ENCODE results near the gene TIMM23.
A peak's percentile ranks its signal among the peaks of the same experiment; 100 is the strongest.
"Not testable (repeated sequence)": the region's sequence is repeated elsewhere in the genome, so short reads cannot be mapped to it uniquely, and the experiment has no call there.

The TIMM23 gene

DNA sequence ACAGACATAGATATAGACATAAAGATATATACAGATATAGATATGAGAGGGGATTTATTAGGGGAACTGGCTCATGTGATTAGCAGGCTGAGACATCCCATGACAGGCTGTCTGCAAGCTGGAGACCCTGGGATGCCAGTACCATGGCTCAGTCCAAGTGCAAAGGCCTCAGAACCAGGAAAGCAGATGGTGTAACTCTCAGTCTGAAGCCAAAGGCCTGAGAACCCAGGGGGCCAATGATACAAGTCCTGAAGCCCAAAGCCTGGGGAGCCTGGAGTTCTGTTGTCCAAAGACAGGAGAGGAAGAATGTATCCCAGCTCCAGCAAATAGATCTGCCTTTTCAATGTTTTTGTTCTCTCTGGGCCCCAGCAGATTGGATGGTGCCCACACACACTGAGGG lies 52.7 kb downstream of the TIMM23 start:
- DNase-seq (ENCODE audit: low spot score): no peak

DNA sequence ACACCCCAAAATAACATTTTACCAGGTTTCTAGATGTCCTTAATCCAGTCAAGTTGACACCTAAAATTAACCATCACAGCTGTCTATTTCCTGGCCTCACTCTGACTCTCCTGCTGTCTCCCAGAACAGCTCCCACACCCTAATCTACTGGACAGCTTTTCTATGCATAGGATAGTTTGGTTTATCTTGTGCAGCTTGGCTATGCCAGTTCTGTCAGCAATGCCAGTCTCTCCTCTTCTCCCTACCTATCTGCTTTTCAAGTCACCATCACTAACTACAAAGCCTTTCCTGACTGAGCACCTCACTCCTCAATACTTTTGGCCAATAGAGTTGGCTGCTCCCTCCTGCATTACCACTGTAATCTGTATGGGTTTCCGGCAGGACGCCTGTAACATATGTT lies 53.1 kb downstream of the TIMM23 start:
- no peak for DNase-seq (ENCODE audit: low spot score)

DNA sequence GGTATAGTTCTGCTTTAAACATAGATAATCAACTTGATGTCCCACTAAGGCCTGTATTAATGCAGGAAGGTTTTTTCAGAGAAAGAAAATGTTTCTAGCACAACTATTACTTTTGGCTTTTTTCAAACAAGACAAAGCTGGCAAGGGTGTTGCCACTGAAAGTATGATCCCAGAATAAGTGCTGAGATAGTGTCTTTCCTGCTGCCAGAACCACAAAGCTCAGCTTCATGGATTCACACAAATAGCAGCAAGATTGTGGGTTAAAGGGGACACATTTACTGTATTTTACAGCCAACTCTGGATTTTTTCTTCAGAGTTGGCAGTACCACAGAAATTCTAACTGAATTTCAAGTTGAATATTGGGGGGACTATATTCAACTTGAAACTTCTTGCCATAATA lies 53.8 kb downstream of the TIMM23 start:
- DNase-seq (ENCODE audit: low spot score): no peak

GRCh38 chr10:46028584-46029460 lies 56.5 kb downstream of the TIMM23 start:
- DNase-seq (ENCODE audit: low spot score): peak; percentile 50

DNA sequence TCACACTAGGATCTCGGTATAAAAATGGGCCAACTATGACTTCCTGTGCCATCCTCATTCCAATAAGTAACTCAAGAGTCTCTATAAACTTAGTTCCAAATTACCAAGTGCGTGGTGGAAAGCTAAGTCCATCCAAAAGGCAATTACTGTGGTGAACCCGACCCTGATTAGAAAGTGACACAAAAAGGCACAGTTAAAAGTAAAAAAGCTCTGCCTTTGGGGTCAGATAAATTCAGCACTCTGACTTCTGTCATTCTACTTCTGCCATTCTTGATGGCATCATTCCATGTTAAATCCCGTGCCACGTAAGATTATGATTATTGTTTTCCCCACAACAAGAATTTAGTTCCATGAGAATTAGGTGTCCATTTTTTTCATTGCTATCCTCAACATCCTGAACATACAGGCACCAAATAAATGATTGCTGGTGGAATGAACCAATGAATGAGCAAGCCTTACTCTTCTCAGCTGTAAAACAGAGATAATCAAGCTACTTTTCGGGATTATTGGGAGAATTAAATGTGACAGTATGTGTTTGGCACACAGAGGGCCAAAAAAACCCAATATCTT lies 57.3 kb downstream of the TIMM23 start:
- no peak for DNase-seq (ENCODE audit: low spot score)

GRCh38 chr10:46030091-46030937 lies 58.0 kb downstream of the TIMM23 start, which contains the start of gene NCOA4:
Gene NCOA4, minus strand, starts transcription at chr10:46030623. Its CDS starts 13,943 bp downstream, at chr10:46016680.
- peak; percentile 77 for DNase-seq (ENCODE audit: low spot score)

GRCh38 chr10:46031648-46032532 lies 59.6 kb downstream of the TIMM23 start:
- DNase-seq (ENCODE audit: low spot score): peak; percentile 47

GRCh38 chr10:46033602-46034011 lies 61.3 kb downstream of the TIMM23 start:
- no peak for DNase-seq (ENCODE audit: low spot score)

DNA sequence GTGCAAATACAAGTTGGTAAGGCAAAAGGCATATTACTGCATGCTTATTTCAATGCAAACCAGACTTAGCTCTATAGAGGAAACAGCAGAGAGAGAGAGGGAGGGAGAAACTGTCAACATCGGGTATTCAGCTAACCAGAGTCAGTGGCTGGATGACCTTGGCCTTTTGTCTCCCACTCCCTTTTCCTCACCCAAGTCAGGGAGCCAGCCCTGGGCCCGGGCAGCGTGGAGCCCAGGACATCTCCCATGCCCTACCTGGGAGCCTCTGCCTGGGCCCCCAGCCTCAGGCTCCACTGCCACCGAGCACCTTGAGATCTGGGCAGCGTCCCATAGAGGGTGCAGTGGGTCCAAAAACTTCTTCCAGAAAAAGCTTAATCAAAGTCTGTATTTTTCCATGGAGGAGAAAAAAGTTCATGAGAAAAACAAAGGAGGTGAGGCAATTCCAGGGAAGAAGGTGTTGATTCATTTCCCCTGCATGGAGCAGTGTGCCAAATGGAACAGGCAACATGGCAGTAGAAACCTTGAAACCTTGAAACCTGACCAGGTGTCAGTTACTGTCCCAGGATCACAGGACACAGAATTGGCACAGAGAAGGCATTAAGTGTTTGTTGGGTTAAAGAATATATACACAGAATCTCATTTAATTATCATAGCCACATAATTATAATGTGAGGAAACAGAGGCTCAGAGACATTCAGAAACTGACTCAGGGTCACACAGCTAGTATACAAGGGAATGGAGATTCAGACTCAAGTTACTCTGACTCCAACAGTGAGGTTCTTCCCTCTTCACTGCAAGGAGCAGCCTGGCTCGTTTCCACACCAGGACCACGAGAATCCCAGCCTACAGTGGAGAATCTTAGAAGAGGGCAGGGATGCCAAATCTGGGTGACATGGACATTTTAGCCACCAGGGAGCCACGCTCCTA lies 63.9 kb downstream of the TIMM23 start:
- DNase-seq (ENCODE audit: low spot score): no peak

GRCh38 chr10:46037107-46037825 lies 65.0 kb downstream of the TIMM23 start:
- DNase-seq (ENCODE audit: low spot score): no peak

DNA sequence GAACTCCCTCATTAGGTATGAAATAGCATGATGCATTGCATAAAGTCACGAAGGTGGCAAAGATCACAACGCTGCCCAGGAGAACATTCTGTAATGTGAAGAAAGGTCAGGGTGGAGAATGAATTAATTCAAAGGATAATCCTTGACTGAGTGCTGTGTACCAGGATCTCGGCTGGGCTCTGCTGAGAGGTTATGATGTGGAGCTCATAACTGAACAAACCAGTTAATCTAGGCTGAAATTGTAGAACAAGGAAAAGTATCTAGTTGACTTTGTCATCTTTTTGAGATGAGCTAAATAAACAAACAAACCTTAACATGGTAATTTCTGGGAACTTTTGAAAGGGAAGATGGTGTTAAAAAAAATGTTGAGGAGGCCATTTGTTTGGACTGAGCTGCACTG lies 67.7 kb downstream of the TIMM23 start:
- no peak for DNase-seq (ENCODE audit: low spot score)

GRCh38 chr10:46042527-46042926 lies 70.2 kb downstream of the TIMM23 start:
- no peak for DNase-seq (ENCODE audit: low spot score)

DNA sequence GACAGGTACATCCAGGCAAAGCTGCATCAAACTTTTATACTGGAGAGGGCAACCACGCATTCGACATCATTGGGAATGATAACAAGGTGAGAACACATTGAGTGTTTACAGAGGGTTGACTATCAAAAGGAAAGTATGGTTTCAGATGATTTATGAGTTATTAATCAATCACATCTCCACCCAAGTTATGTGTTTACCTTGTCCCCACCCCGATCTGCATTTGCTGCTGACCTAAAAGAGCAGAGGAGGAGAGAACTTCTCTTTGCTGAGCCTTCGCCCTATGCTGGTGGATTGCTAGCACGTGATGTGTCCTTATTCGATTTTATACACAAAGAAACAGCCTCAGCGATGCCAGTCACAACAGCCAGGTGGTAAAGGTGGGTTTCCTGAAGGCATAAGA lies 74.0 kb downstream of the TIMM23 start, which contains the start of gene MSMB:
Gene MSMB, minus strand, starts transcription at position 9 of the 400 bp plus-strand sequence. CDS start 32 bp downstream, outside the sequence.
- no peak for DNase-seq (ENCODE audit: low spot score)

- DNase-seq (ENCODE audit: low spot score): no peak
These were observed 75.9 kb downstream of the TIMM23 start for GRCh38 chr10:46048152-46048551.

DNA sequence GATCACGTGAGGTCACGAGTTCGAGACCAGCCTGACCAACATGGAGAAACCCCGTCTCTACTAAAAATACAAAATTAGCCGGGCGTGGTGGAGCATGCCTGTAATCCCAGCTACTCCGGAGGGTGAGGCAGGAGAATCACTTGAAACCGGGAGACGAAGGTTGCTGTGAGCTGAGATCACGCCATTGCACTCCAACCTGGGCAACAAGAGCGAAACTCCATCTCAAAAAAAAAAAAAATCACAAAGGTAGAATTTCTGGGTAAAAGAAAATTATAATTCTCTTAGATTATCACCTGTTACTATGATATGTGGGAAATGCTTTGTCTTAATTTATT lies 77.2 kb downstream of the TIMM23 start:
- DNase-seq (ENCODE audit: low spot score): not testable (repeated sequence)

DNA sequence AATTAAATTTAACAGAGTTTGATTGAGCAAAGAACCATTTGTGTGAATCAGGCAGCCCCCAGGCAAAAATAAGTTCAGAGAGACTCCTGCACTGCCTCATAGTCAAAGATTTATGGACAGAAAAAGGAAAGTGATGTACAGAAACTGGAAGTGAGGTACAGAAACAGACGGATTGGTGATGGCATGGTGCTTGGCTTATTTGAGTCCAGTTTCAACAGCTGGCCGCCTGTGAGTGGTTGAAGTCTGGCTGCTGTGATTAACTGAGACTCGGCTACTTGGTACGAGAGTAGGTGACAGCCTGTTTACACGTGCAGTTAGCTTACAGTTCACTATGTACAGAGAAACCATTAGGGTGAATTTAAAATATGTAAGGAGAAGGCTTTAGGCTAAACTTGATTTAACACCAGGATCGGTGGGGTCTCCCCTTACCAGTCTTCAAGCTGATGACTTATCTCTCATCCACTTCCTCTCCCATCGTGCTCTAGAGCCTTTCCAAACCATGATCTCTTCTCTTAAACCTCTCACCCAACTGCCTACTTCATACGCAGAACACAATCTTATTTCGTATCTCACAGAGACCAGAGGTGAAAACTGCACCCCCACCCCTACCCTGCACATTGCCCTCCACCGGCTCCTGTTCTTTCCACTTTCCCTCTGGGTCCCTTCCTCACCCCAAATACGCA lies 78.8 kb downstream of the TIMM23 start:
- no peak for DNase-seq (ENCODE audit: low spot score)

- DNase-seq (ENCODE audit: low spot score): peak; percentile 28
These were observed 79.9 kb downstream of the TIMM23 start for GRCh38 chr10:46052057-46052790.

DNA sequence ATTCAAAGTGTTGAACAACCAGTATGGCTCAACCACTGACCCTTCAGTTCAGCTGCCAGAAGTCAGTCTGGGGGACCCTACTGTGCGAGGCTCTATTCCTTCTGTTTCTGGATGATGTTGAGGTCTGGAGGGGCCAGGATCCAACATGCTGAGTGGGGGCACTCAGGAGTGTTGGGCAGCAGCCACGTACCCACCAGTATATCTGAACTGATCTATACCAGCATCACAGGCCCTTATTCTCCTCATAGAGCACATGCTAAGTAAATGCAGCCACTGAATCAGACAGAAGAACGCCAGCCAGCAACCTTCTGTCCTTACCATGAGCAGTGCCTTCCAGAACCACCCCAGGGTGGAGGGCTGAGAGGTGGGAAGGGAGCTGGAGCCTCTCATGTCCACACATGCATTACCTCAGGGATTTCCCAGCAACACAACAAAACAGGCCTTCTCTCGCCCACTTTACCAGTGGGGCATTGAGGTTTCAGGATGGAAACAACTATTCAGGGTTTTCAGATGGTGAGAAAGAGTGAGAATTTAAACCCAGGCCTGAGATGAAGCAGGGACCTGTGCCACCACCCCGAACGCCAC lies 80.6 kb downstream of the TIMM23 start:
- DNase-seq (ENCODE audit: low spot score): no peak

All from HuH-7.5 (cell line).